H9 (cell line): ENCODE measurements around the gene WHRN. TPM values are rescaled to one million over a fixed set of nuclear protein-coding genes. Genes with fewer than 3 reads are reported as not detected.

Source experiments
- DNase-seq: peaks from one replicate; pipeline ENCODE4 v3.0.0-alpha.2; 2017
- H2AFZ ChIP-seq: one replicate; pipeline ENCODE4 v1.6.1; 2013; ENCODE audit warnings: mild to moderate bottlenecking, low read length, control low read depth, moderate library complexity
- H2AK5ac ChIP-seq: 2 replicates; pipeline ENCODE4 v1.6.1; 2013; ENCODE audit warnings: low read length, control low read depth, mixed read lengths; ENCODE audit not compliant: insufficient read length
- H2BK120ac ChIP-seq: one replicate; pipeline ENCODE4 v1.6.1; 2013; ENCODE audit warnings: low read depth, mild to moderate bottlenecking, low read length, control low read depth, inconsistent platforms; ENCODE audit not compliant: poor library complexity, severe bottlenecking
- H2BK12ac ChIP-seq: 2 replicates; pipeline ENCODE4 v1.6.1; 2013; ENCODE audit warnings: low read length, control low read depth, mixed read lengths, low read depth; ENCODE audit not compliant: insufficient read length
- H2BK15ac ChIP-seq: 2 replicates; pipeline ENCODE4 v1.6.1; 2013; ENCODE audit warnings: low read depth, low read length, control low read depth
- H2BK20ac ChIP-seq: one replicate; pipeline ENCODE4 v1.6.1; 2013; ENCODE audit warnings: low read depth, mild to moderate bottlenecking, low read length, control low read depth, inconsistent platforms; ENCODE audit not compliant: poor library complexity, severe bottlenecking
- H2BK5ac ChIP-seq: 2 replicates; pipeline ENCODE4 v1.6.1; 2013; ENCODE audit warnings: low read length, control low read depth, mixed read lengths; ENCODE audit not compliant: insufficient read length
- H3K14ac ChIP-seq: 2 replicates; pipeline ENCODE4 v1.6.1; 2013; ENCODE audit warnings: low read length, control low read depth; ENCODE audit not compliant: insufficient read depth
- H3K18ac ChIP-seq: 2 replicates; pipeline ENCODE4 v1.6.1; 2013; ENCODE audit warnings: low read depth, mild to moderate bottlenecking, mixed read lengths, low read length, control low read depth; ENCODE audit not compliant: insufficient read length
- H3K23ac ChIP-seq: 2 replicates; pipeline ENCODE4 v1.6.1; 2013; ENCODE audit warnings: low read length, control low read depth, mixed read lengths, low read depth; ENCODE audit not compliant: insufficient read length
- H3K23me2 ChIP-seq: 2 replicates; pipeline ENCODE4 v1.6.1; 2013; ENCODE audit warnings: low read depth, mild to moderate bottlenecking, mixed read lengths, low read length, control low read depth; ENCODE audit not compliant: insufficient read length, poor library complexity, severe bottlenecking
- H3K27ac ChIP-seq: 2 replicates; pipeline ENCODE4 v1.5.1; 2013; ENCODE audit warnings: low read length, control low read depth, mixed read lengths, low read depth; ENCODE audit not compliant: insufficient read length
- H3K27me3 ChIP-seq: 2 replicates; pipeline ENCODE4 v1.6.1; 2013; ENCODE audit warnings: low read length, control low read depth, inconsistent platforms; ENCODE audit not compliant: insufficient read depth
- H3K4ac ChIP-seq: 2 replicates; pipeline ENCODE4 v1.6.1; 2013; ENCODE audit warnings: low read depth, mild to moderate bottlenecking, control low read depth, inconsistent platforms, low read length, moderate library complexity
- H3K4me1 ChIP-seq: 2 replicates; pipeline ENCODE4 v1.6.1; 2013; ENCODE audit warnings: low read length, control low read depth, inconsistent platforms; ENCODE audit not compliant: insufficient read depth
- H3K4me2 ChIP-seq: 2 replicates; pipeline ENCODE4 v1.6.1; 2013; ENCODE audit warnings: low read length, control low read depth, mixed read lengths; ENCODE audit not compliant: insufficient read length, insufficient read depth
- H3K56ac ChIP-seq: 2 replicates; pipeline ENCODE4 v1.6.1; 2013; ENCODE audit warnings: low read depth, mild to moderate bottlenecking, mixed read lengths, low read length, control low read depth; ENCODE audit not compliant: insufficient read length
- H3K79me1 ChIP-seq: 2 replicates; pipeline ENCODE4 v1.6.1; 2013; ENCODE audit warnings: low read depth, mild to moderate bottlenecking, moderate library complexity, low read length, control low read depth, inconsistent platforms; ENCODE audit not compliant: insufficient read depth, poor library complexity, severe bottlenecking
- H3K79me2 ChIP-seq: 2 replicates; pipeline ENCODE4 v1.6.1; 2013; ENCODE audit warnings: low read length, control low read depth, inconsistent platforms; ENCODE audit not compliant: insufficient read depth
- H3K9ac ChIP-seq: 2 replicates; pipeline ENCODE4 v1.6.1; 2013; ENCODE audit warnings: low read length, control low read depth, mixed read lengths; ENCODE audit not compliant: insufficient read length; ENCODE audit errors: extremely low read depth
- H3K9me3 ChIP-seq: one replicate; pipeline ENCODE4 v1.6.1; 2013; ENCODE audit warnings: low read depth, low read length, inconsistent platforms; ENCODE audit not compliant: control insufficient read depth
- H3T11ph ChIP-seq: one replicate; pipeline ENCODE4 v1.6.1; 2013; ENCODE audit warnings: mild to moderate bottlenecking, low read length, control low read depth, inconsistent platforms
- H4K20me1 ChIP-seq: one replicate; pipeline ENCODE4 v1.6.1; 2013; ENCODE audit not compliant: control insufficient read depth, insufficient read length, insufficient read depth
- H4K5ac ChIP-seq: 2 replicates; pipeline ENCODE4 v1.6.1; 2013; ENCODE audit warnings: low read depth, mild to moderate bottlenecking, mixed read lengths, low read length, control low read depth; ENCODE audit not compliant: insufficient read length
- H4K8ac ChIP-seq: replicated peaks from 2 replicates; pipeline ENCODE4 v1.6.1; 2013; ENCODE audit warnings: low read length, control low read depth, mixed read lengths, low read depth; ENCODE audit not compliant: insufficient read length
- H4K91ac ChIP-seq: 2 replicates; pipeline ENCODE4 v1.6.1; 2013; ENCODE audit warnings: low read depth, mild to moderate bottlenecking, moderate library complexity, mixed read lengths, low read length, control low read depth; ENCODE audit not compliant: insufficient read length
- H3K27ac Mint-ChIP-seq, 3 experiments: 2 replicates in 2 of 3; 3 replicates in 1 of 3; pipeline ENCODE4 v1.8.0; 2020 to 2021; ENCODE audit warnings: mixed read lengths in 3 of 3, mild to moderate bottlenecking in 1 of 3, moderate library complexity in 1 of 3
- H3K27me3 Mint-ChIP-seq: 2 replicates; pipeline ENCODE4 v1.8.0; 2021; ENCODE audit warnings: low read depth, mild to moderate bottlenecking, moderate library complexity, mixed read lengths
- H3K36me3 Mint-ChIP-seq, 3 experiments: 2 replicates in 2 of 3; 3 replicates in 1 of 3; pipeline ENCODE4 v1.8.0; 2020 to 2021; ENCODE audit warnings: low read depth in 3 of 3, mixed read lengths in 3 of 3; ENCODE audit not compliant: insufficient read depth in 1 of 3
- H3K4me1 Mint-ChIP-seq, 2 experiments: 2 replicates each; pipeline ENCODE4 v1.8.0; 2020; ENCODE audit warnings: mixed read lengths in 2 of 2
- H3K4me3 Mint-ChIP-seq, 2 experiments: 2 replicates in 1 of 2; 3 replicates in 1 of 2; pipeline ENCODE4 v1.8.0; 2020 to 2021; ENCODE audit warnings: mild to moderate bottlenecking in 2 of 2, mixed read lengths in 2 of 2, moderate library complexity in 1 of 2
- H3K9me3 Mint-ChIP-seq, 2 experiments: 2 replicates in 1 of 2; 3 replicates in 1 of 2; pipeline ENCODE4 v1.8.0; 2020; ENCODE audit warnings: mild to moderate bottlenecking in 2 of 2, mixed read lengths in 2 of 2, moderate library complexity in 1 of 2
- CTCF ChIP-seq: fragments of 200-600 bp; sonication (generic); conservative IDR thresholded peaks from 3 replicates; pipeline ENCODE4 v1.8.0; 2021; ENCODE audit warnings: antibody characterized with exemption, mild to moderate bottlenecking
- WGBS: extraction: QIAGEN DNeasy Blood & Tissue Kit; methylation state at CpG from one replicate; pipeline ENCODE4 v1.1.7; 2013; ENCODE audit warnings: missing lambda C conversion rate, low lambda C conversion rate, mixed read lengths; ENCODE audit not compliant: insufficient read length; ENCODE audit errors: extremely low coverage; 5-methylcytosine and 5-hydroxymethylcytosine counted together
- total RNA-seq: library from RNA; stranded (reverse); gene quantifications from 2 replicates; pipeline ENCODE4 v1.2.1, GENCODE V29; 2021

Gene WHRN
- total RNA-seq, 1 experiment from 2014 or later: 2.2 TPM

- no peak overlapping the region for H3K9ac ChIP-seq
- H4K8ac ChIP-seq: no peak overlapping the region
- H3K18ac ChIP-seq: no peak overlapping the region
- H3K27ac Mint-ChIP-seq: no peak overlapping the region
- no peak for DNase-seq
- no peak overlapping the region for H3K4ac ChIP-seq
- no peak overlapping the region for H2BK15ac ChIP-seq
- H3K23me2 ChIP-seq: no peaks in the 10 kb centered on the region
- no peak overlapping the region for H4K5ac ChIP-seq
- H3K79me1 ChIP-seq: no peaks in the 10 kb centered on the region
- no peak overlapping the region for H3K4me2 ChIP-seq
- H4K91ac ChIP-seq: no peak overlapping the region
- H2AFZ ChIP-seq: no peak overlapping the region
- H3K23ac ChIP-seq: no peak overlapping the region
- no peaks in the 10 kb centered on the region; a peak in 1 of 7 replicates for H3K36me3 Mint-ChIP-seq
- no peak overlapping the region for H2BK12ac ChIP-seq
- no peak overlapping the region for H3K56ac ChIP-seq
- 0 out of 2 replicates have a peak, but pooled peaks cover 2% of the 10 kb centered on the region for H3K4me1 ChIP-seq
- no peaks in the 10 kb centered on the region for H4K20me1 ChIP-seq
- H2BK5ac ChIP-seq: no peak overlapping the region
- H3K9me3 ChIP-seq: no peaks in the 10 kb centered on the region
- no peak overlapping the region for H2BK20ac ChIP-seq
- no CpG with 5 or more reads among the region's 2 CpGs for WGBS
- no peak overlapping the region for H3T11ph ChIP-seq
- H3K9me3 Mint-ChIP-seq: no peaks in the 10 kb centered on the region
- peaks cover 3% of the 10 kb centered on the region; the same call in 1 of the 2 replicates for H3K27me3 Mint-ChIP-seq
- H2AK5ac ChIP-seq: no peak overlapping the region
- H2BK120ac ChIP-seq: no peak overlapping the region
- peaks cover 9 to 16% of the 10 kb centered on the region in 2 experiments for H3K4me1 Mint-ChIP-seq
- no peak overlapping the region for H3K27ac ChIP-seq
- H3K79me2 ChIP-seq: no peaks in the 10 kb centered on the region
- no peak for TF ChIP-seq CTCF
- no peak overlapping the region for H3K14ac ChIP-seq
- H3K27me3 ChIP-seq: no peaks in the 10 kb centered on the region
- no peak overlapping the region for H3K4me3 Mint-ChIP-seq
These were observed 84.1 kb downstream of the WHRN start for GRCh38 chr9:114421147-114421546.
